Esophagus squamous epithelium (tissue), 4 donors: ENCODE results near the gene PLS3.

ENCODE experiments used
- CTCF ChIP-seq, 6 experiments: fragments of 450-650 bp in 4 of 6; fragments of 200-600 bp in 2 of 6; sonication (generic) in 2 of 6; IDR thresholded peaks; one replicate each; pipeline ENCODE4 v1.5.1; 2016 to 2019; ENCODE audit warnings: antibody characterized with exemption in 6 of 6, mild to moderate bottlenecking in 4 of 6, moderate library complexity in 4 of 6
- POLR2A ChIP-seq, 4 donors: fragments of 450-650 bp; IDR thresholded peaks; one replicate each; pipeline ENCODE4 v1.6.1; 2017; ENCODE audit warnings: antibody characterized with exemption in 4 of 4, mild to moderate bottlenecking in 4 of 4, moderate library complexity in 3 of 4

- no peak for TF ChIP-seq CTCF (IDR thresholded peaks at IDR 0.05)
- TF ChIP-seq POLR2A (IDR thresholded peaks at IDR 0.05), result no peak
Measured at GRCh38 chrX:115560211-115560977, 580 bp upstream of the PLS3 start.
